Measurements from ENCODE around the gene UIMC1. TPM values are rescaled to one million over a fixed set of nuclear protein-coding genes. Genes with fewer than 3 reads are reported as not detected.
A peak's percentile ranks its signal among the peaks of the same experiment; 100 is the strongest.

The UIMC1 gene
- polyA plus RNA-seq, 10 donors = 21.8 to 39.2 (median 29.0) TPM

DNA sequence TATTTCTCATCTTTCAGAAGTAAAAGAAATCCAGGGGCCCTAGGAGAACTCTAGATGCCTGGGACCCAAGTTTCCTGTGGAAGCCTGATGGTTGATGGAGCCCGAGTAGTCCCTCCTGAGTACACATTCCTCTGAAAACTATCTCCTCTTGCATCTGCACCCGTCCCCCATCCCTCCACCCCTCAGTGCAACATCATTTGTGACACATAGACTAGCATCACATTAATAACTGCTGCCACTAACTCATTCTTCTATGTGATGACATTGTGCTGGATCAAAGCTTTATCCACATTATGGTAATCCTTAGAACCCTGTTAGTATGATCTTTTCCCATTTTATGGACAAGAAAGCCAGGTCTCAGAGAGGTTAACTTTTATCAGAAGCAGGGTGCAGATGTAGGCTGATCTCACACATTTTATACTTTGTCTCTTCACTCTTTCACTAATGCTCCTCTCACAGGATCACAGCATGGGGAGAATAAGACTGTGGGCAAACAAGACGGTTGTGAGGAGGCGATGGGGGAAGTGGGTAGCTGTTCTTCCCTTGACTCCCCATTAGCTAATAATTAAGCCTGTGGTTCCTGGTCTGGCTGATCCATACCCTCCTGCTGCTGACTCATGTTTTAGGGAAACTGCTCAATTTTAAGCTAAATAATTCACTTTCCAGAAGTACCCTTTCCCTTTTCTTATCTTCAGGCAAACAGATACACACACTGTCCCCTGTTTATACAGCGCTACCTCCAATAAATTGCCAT, 103.5 kb downstream of the UIMC1 start:
- no peak for DNase-seq

DNA sequence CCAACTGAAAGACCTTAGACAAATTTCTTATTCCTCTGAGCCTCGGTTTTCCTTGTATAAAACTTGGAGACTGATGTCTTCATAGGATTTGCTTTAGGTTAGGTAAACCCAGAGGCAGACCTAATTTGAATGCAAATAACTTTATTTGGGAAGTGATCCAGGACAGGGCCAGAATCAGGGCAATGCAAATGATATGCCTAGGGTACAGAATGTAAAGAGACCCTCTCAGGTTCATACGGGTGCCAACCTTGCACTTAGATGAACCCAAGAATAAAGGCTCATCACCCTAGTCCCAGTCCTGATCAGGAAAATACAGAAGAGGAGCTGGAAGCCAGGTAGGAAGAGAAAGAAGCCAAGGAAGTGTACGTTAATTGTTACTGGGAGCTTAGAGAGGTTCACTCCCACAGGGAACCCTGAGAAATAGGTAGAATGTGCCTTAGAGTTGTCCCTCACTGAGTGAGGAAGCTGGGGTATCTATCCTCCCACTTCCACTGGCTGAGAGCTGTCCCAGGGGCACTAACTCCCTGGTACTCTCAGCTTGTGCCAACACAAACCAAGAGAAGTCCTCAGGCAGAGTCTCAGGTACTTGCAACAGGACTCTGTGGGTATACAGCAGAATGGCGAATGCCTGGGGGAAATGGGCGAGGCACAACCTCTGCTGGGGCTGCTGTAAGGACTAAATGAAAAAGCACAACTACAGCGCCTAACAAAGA, 104.3 kb downstream of the UIMC1 start:
- DNase-seq = no peak

DNA sequence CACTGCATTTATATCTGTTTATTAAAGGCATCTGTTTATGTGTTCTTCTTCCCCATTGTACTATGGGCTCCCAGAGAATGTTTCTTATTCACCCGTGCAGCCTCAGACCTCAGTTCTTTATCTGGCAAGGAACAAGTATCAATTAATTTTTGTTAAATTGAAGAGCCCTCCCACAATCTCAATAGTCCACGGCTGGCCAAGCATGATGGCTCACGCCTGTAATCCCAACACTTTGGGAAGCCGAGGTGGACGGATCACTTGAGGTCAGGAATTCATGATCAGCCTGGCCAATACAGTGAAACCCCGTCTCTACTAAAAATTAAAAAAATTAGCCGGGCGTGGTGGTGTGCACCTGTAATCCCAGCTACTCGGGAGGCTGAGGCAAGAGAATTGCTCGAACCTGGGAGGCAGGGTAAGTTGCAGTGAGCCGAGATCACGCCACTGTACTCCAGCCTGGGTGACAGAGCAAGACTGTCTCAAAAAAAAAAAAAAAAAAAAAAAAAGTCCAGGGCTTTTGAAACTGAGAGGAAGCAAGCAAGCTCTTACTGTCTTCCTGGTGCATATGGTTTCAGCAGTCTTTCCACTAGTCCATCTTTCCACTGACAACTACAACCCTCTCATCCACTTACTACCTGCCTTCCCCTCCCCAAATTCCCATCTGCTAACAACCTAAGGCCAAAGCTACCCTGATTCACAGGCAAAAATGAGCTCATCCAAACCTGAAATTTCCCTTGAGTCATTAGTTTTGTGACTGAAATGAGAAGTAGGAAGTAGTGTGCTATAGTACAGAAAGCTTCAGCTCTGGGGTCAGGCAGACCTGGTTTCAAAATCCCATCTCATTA, 105.1 kb downstream of the UIMC1 start:
- DNase-seq = no peak

DNA sequence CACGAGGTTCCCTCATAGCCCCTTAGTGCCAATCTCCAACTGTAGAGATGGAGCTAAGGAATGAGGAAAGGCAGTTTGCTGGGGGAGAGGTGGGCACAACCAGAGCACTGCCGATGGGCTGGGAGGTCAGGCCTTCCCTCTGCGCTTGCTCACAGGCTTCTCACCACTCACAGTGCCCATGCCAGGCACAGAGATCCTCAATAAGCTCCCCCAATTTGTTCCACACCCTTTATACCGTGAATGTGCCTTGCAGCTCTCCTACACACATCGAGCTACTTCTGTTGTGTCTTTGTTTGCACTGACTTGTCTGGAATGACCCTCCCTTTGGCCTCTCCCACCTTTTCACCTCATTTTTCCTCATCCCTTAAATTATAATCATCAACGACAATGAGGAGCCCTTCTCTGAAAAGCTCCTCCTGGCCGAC, 105.8 kb downstream of the UIMC1 start:
- no peak for DNase-seq

DNA sequence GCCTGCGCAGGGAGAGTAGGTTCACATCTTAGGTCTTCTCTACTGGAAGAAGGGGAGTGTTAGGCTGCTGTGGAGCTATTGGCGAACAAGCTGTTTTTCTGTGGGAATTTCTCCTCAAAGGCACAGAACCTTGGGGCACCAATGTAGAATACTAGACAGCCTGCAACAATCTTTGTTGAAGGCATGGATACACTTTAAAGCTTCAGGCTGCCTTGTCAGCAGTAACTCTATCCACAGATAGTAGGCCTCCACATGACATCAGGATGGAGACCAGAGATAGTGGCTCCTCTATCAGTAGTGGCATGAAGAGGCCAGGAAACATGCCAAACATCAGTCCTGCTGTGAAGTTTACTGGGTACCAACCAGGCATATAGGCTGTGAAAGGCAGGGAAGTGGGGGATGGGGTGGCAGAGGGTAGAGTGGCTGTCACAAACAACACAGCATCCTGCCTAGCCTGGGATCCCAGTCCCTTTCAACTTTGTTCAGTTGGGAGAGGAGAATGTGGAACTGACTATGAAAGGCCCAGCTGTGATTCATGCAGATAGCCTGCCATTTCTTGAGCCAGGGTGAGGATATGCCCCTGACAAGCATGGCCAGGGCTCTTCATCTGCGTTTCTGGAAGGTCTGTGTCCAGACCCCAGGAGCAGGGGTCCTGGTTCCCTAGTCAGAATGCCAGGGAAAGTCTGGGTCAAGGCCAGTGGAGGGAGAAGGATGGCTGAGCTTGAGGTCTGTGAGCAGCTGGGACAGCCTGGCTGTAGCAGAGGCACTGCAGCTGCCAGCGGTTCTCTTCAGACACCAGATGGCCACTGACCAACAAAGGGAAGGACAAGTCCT, 106.4 kb downstream of the UIMC1 start:
- peak; percentile 38 to 71 (median 45) for DNase-seq

DNA sequence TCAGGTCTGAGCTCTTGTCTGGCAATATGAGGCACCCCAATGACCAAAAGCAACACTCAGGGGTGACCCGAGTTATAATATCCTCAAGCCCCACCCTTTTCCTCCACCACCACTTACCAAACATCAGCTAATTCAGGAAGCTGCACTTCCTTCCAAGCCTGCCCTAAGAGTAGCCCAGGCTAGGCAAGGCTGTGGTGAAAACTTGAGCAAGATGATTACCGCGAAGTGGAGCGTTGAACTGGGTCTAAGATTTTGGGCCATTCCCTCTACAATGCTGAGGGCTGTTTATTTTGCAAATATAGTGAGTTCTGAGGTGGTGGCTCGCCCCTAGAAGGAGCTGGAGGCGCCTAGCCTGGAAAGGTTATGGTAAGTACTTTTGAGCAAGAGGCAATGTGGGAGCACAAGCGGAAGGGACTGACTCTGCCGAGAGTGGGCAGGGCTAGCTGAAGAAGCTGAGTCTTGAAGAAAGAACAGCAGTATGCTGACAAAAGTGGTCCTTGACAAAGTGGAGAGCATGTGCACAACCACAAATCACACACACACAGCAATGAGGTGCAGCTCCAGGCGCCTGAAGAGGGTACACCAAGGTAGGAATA, 107.2 kb downstream of the UIMC1 start, which contains the start of gene HK3:
Gene HK3 (minus strand): TSS at position 51 of the 596 bp plus-strand sequence. CDS start 3,187 bp downstream, outside the sequence.
- no peak for DNase-seq

GRCh38 chr5:176897263-176897662, 109.3 kb downstream of the UIMC1 start:
- DNase-seq = no peak

DNA sequence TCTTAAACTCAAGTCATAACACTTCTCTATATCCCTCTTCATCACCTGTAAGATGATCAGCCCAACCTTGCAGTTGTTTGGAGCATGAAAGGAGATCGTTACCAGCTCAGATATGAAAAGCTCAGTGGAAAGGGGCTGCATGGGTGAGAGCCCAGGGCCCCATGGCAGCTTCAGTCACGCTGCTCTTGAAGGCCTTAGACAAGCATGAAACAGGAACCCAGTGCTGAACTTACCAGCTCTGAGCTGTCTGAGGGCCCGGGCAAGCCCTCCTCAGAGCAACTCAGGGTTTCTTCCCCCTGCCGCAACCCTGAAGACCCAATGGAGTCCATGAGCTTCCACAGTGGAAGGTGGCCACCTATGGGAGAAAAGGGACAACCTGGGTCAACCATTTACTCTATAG, 110.7 kb downstream of the UIMC1 start:
- DNase-seq = no peak

DNA sequence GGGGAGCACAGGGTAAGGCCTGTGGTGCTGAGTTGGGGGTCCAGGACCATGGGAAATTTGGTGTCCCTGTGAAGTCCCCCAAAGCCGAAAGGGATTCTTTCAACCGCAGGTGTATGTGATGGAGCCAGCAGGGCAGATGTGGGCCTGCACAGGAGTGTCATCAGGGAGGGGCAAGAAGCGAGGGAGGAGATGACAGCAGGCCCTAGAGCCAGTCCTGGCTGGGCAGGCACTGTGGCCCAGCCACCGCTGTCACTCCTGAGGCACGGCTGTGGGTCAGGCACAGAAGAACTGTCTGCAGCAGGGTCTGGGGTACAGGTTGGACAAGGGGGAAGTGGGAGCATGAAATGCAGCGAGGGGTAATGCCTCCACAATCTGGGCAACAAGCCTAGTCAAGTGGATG, 112.3 kb downstream of the UIMC1 start:
- DNase-seq = no peak

GRCh38 chr5:176892663-176893062, 113.9 kb downstream of the UIMC1 start:
- no peak for DNase-seq

DNA sequence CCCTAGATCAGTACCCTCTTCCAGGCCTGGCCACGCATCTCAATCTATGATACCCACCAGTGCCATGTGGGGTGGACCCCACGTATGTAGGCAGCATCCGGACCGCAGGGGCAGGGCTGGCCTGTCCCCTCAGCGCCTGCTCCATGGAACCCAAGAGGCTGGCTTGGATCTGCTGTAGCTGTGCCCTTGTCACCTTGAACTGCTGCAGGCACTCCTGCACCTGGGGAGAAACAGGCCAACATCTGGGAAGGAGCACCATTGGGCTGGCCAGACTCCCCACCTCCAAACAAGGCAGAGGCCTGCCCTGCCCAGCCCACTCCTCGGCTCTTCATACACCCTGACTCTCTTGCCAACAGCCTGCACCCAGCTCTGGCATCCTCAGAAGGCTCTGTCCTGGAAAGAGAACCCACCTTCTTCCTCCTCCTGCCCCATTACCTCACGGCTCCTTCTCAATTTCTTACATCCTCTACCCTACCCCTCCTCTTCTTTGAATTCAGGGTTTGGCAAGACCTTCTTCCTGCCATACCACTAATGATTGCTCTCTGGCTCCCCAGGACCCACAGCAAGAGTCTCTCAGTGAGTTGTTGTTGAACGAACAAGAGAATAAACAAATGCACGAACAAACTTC, 115.1 kb downstream of the UIMC1 start:
- DNase-seq = no peak

DNA sequence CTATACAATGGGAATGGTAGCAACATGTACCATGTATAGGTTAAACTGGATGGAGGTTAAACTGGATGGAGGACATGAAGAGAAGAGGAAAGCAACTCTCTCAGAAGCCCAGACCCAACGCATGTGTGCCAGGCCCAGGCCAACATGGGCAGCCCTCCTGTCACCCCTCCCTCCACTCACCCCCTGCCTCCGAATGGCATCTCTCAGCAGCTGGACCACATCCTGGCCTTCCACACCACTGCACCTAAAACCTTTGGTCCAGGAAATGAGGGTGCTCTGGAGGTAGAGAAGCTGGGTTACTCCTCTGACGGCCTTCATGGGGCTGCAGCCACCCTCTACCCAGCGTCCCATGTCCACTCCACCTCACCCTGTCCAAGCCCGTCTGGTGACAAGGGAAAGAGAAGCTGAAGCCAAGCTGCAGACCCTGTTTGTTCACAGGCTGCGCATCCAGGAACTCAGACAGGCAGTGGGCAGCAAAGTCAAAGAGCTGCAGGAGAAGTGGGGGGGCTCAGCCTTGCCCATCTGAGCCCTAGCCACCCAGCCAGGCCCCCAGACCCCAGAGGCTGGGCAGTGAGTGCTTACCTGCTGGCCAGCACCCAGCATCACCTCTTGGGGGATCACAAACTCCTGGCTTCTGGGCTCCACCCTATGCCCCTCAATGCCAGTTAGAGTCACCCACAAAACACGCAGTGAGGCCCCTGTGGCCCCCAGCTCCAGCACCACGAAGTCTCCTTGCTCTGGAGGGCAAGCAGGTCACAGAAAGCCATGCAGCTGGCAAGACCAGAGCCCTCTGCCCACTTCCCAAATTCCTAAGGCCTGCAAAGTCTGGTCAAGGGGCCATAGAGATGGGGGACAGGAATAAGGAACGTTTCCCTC, 115.9 kb downstream of the UIMC1 start:
- no peak for DNase-seq

GRCh38 chr5:176889321-176890280, 117.0 kb downstream of the UIMC1 start:
- DNase-seq = no peak

- DNase-seq = no peak
Observed at GRCh38 chr5:176888865-176889165, 117.8 kb downstream of the UIMC1 start.

- DNase-seq = no peak
Observed at GRCh38 chr5:176888016-176888864, 118.3 kb downstream of the UIMC1 start.

DNA sequence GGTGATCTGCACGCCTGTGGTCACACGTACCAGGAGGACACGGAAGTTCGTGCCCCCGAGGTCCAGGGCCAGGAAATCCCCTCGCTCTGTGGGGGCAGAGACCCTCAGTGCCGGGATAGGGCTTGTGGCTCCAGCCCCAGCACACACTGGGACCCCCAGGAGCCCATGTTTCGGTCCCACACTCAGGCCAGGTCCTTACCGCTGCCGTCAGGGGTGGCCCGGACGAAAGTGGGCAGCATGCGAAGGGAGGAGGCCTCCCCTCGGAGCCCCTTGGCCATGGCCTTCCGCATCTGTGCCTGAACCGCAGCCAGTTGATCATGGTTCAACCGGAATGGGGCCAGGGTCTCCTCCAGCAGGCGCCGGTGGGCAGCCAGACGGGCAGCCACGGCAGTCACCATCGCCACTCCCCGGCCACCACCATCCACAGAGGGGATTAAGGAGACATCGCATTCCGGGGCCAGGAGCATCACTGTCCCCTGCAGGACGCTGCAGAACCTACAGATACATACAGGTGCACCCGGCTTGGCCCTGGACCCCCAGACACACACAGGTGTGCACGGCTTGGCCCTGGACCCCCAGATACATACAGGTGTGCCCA, 119.2 kb downstream of the UIMC1 start:
- DNase-seq = no peak

Data from muscle of back (tissue), 11 donors.